ENCODE measurements around the gene MAD1L1.

DNA sequence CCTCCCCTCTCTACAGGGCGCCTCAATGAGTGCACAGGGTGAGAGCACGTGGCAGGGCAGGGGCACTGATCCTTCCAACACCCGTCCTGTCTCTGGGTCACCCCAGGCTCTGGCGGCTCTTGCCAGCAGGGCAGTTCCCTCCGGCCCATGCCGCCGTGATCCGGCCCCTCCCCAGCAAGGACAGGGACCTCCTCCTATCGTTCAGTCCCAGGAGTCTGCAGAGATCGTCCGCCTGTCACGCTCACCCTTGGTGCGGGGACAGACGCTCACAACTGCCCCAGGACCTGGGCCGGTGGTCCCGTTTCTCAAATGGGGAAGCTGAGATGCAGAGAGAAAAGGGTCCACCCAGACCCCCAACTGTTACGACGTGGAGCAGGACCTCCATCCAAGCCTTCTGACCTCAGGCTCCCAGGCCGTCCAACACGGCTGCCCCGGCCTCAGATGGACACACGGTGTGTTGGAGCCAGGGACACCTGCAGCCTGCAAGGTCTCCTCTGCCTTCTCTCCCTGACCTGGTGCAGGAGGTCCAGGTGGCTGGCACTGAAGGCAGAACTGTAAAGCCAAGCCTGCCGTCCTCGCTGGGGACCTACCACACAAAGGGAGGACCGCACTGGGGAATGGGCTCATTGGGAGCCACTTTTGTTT, 313.7 kb downstream of the MAD1L1 start:
- TF ChIP-seq, protein P1, sequence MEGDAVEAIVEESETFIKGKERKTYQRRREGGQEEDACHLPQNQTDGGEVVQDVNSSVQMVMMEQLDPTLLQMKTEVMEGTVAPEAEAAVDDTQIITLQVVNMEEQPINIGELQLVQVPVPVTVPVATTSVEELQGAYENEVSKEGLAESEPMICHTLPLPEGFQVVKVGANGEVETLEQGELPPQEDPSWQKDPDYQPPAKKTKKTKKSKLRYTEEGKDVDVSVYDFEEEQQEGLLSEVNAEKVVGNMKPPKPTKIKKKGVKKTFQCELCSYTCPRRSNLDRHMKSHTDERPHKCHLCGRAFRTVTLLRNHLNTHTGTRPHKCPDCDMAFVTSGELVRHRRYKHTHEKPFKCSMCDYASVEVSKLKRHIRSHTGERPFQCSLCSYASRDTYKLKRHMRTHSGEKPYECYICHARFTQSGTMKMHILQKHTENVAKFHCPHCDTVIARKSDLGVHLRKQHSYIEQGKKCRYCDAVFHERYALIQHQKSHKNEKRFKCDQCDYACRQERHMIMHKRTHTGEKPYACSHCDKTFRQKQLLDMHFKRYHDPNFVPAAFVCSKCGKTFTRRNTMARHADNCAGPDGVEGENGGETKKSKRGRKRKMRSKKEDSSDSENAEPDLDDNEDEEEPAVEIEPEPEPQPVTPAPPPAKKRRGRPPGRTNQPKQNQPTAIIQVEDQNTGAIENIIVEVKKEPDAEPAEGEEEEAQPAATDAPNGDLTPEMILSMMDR (conservative IDR thresholded peaks at IDR 0.05; ENCODE audit: low read length) = no peak
- no peak for TF ChIP-seq EZH2phosphoT487 (IDR thresholded peaks at IDR 0.05; ENCODE audit: borderline replicate concordance, low read depth, low read length)

Measured in OCI-LY7 (cell line).